ENCODE measurements around the gene PLEKHA3.
A peak's percentile ranks its signal among the peaks of the same experiment; 100 is the strongest.

The PLEKHA3 gene

GRCh38 chr2:178480227-178481181 lies at the start of gene PLEKHA3:
TSS of gene PLEKHA3 (plus strand) at chr2:178480457. CDS start at chr2:178480870, 413 bp downstream.
- ChIA-PET CTCF (no interaction called here), POLR2A (interaction anchor here (0.8 to 2.3 kb wide), 4 partner anchors 28 to 43 kb away, joined by 3 to 13 read pairs (median 4); partner anchors contain the start of genes PJVK and PRKRA)
- peak; percentile 85 for DNase-seq (ENCODE audit: extremely low spot score)
- TF ChIP-seq FOXA1 (IDR thresholded peaks at IDR 0.05) = no peak
- no peak for TF ChIP-seq FOXM1 (IDR thresholded peaks at IDR 0.05; ENCODE audit: borderline replicate concordance)
- TF ChIP-seq ARNT (IDR thresholded peaks at IDR 0.05) = no peak
- no peak for TF ChIP-seq TARDBP (IDR thresholded peaks at IDR 0.05)
- TF ChIP-seq NFRKB (IDR thresholded peaks at IDR 0.05) = no peak
- TF ChIP-seq SP1 (IDR thresholded peaks at IDR 0.05) = no peak
- TF ChIP-seq LEF1 (IDR thresholded peaks at IDR 0.05; ENCODE audit: borderline replicate concordance) = no peak
- TF ChIP-seq PKNOX1 (IDR thresholded peaks at IDR 0.05) = no peak
- TF ChIP-seq HDGF (IDR thresholded peaks at IDR 0.05; ENCODE audit: borderline replicate concordance) = no peak
- no peak; the same call in 1 of the 2 replicates for TF ChIP-seq L3MBTL2 (conservative IDR thresholded peaks at IDR 0.05)
- no peak for TF ChIP-seq SUZ12 (IDR thresholded peaks at IDR 0.05)
- TF ChIP-seq CTBP1 (IDR thresholded peaks at IDR 0.05; ENCODE audit: borderline replicate concordance) = no peak
- no peak for TF ChIP-seq ELF4 (IDR thresholded peaks at IDR 0.05)
- no peak for TF ChIP-seq ZNF384 (IDR thresholded peaks at IDR 0.05)
- no peak for TF ChIP-seq FOXK2 (IDR thresholded peaks at IDR 0.05)
- no peak for TF ChIP-seq BHLHE40 (IDR thresholded peaks at IDR 0.05; ENCODE audit: borderline replicate concordance)

GRCh38 chr2:178436662-178437061 lies 43.6 kb upstream of the PLEKHA3 start:
- TF ChIP-seq ARNT (IDR thresholded peaks at IDR 0.05) (no peak), BHLHE40 (IDR thresholded peaks at IDR 0.05; ENCODE audit: borderline replicate concordance) (no peak), FOXM1 (IDR thresholded peaks at IDR 0.05; ENCODE audit: borderline replicate concordance) (no peak), LEF1 (IDR thresholded peaks at IDR 0.05; ENCODE audit: borderline replicate concordance) (no peak), FOXA1 (IDR thresholded peaks at IDR 0.05) (no peak), CTBP1 (IDR thresholded peaks at IDR 0.05; ENCODE audit: borderline replicate concordance) (no peak), SP1 (IDR thresholded peaks at IDR 0.05) (no peak)
- POLR2A ChIA-PET = no interaction called here
- CTCF ChIA-PET = no interaction called here
- no peak for DNase-seq (ENCODE audit: extremely low spot score)

GRCh38 chr2:178441426-178441825 lies 38.8 kb upstream of the PLEKHA3 start:
- no peak for DNase-seq (ENCODE audit: extremely low spot score)

GRCh38 chr2:178448968-178449661 lies 31.1 kb upstream of the PLEKHA3 start:
- ChIA-PET POLR2A (interaction anchor here (1.1 to 3.5 kb wide), 2 partner anchors 33 to 35 kb away, joined by 3 to 29 read pairs; no protein-coding TSS in a partner anchor), CTCF (no interaction called here)
- TF ChIP-seq FOXK2 (IDR thresholded peaks at IDR 0.05) = no peak
- no peak for TF ChIP-seq PKNOX1 (IDR thresholded peaks at IDR 0.05)
- TF ChIP-seq LEF1 (IDR thresholded peaks at IDR 0.05; ENCODE audit: borderline replicate concordance) = no peak
- no peak for TF ChIP-seq SUZ12 (IDR thresholded peaks at IDR 0.05)
- no peak for TF ChIP-seq ELF4 (IDR thresholded peaks at IDR 0.05)
- TF ChIP-seq CTBP1 (IDR thresholded peaks at IDR 0.05; ENCODE audit: borderline replicate concordance) = no peak
- TF ChIP-seq FOXM1 (IDR thresholded peaks at IDR 0.05; ENCODE audit: borderline replicate concordance) = no peak
- TF ChIP-seq FOXA1 (IDR thresholded peaks at IDR 0.05) = no peak
- TF ChIP-seq ZNF384 (IDR thresholded peaks at IDR 0.05) = no peak
- TF ChIP-seq NFRKB (IDR thresholded peaks at IDR 0.05) = no peak
- TF ChIP-seq HDGF (IDR thresholded peaks at IDR 0.05; ENCODE audit: borderline replicate concordance) = no peak

More at GRCh38 chr2:178441426-178441825, 38.8 kb upstream of the PLEKHA3 start:
- no peak for TF ChIP-seq FOXK2 (IDR thresholded peaks at IDR 0.05)
- TF ChIP-seq LEF1 (IDR thresholded peaks at IDR 0.05; ENCODE audit: borderline replicate concordance) = no peak
- TF ChIP-seq FOXM1 (IDR thresholded peaks at IDR 0.05; ENCODE audit: borderline replicate concordance) = no peak
- TF ChIP-seq ARNT (IDR thresholded peaks at IDR 0.05) = no peak
- no peak for TF ChIP-seq ZNF384 (IDR thresholded peaks at IDR 0.05)
- no peak for TF ChIP-seq CTBP1 (IDR thresholded peaks at IDR 0.05; ENCODE audit: borderline replicate concordance)
- TF ChIP-seq FOXA1 (IDR thresholded peaks at IDR 0.05) = no peak
- POLR2A ChIA-PET = interaction anchor here (1.4 kb wide), 1 partner anchor 10 kb away, joined by 6 read pairs; the partner anchor contains the start of genes PJVK and PRKRA
- CTCF ChIA-PET = no interaction called here

GRCh38 chr2:178449700-178450523 lies 30.3 kb upstream of the PLEKHA3 start:
- CTCF ChIA-PET = interaction anchor here (0.7 to 1.1 kb wide), 2 partner anchors 35 to 135 kb away, joined by 7 read pairs; no protein-coding TSS in a partner anchor
- DNase-seq (ENCODE audit: extremely low spot score) = no peak
- POLR2A ChIA-PET = interaction anchor here (1.1 to 3.5 kb wide), 4 partner anchors 31 to 51 kb away, joined by 3 to 29 read pairs (median 4); no protein-coding TSS in a partner anchor
- no peak for TF ChIP-seq TARDBP (IDR thresholded peaks at IDR 0.05)
- no peak for TF ChIP-seq PKNOX1 (IDR thresholded peaks at IDR 0.05)
- no peak for TF ChIP-seq HDGF (IDR thresholded peaks at IDR 0.05; ENCODE audit: borderline replicate concordance)
- no peak for TF ChIP-seq ARNT (IDR thresholded peaks at IDR 0.05)
- TF ChIP-seq L3MBTL2 (conservative IDR thresholded peaks at IDR 0.05) = 0 out of 2 replicates have a peak, but pooled peaks have one; percentile 21
- no peak for TF ChIP-seq BHLHE40 (IDR thresholded peaks at IDR 0.05; ENCODE audit: borderline replicate concordance)
- TF ChIP-seq CTBP1 (IDR thresholded peaks at IDR 0.05; ENCODE audit: borderline replicate concordance) = no peak

More at GRCh38 chr2:178448968-178449661, 31.1 kb upstream of the PLEKHA3 start:
- no peak for DNase-seq (ENCODE audit: extremely low spot score)

All from HEK293T (cell line).